ENCODE results near the gene GRIK4. TPM values are rescaled to one million over a fixed set of nuclear protein-coding genes. Genes with fewer than 3 reads are reported as not detected.

The GRIK4 gene
- total RNA-seq, 1 experiment from 2014 or later = 3.3 TPM

DNA sequence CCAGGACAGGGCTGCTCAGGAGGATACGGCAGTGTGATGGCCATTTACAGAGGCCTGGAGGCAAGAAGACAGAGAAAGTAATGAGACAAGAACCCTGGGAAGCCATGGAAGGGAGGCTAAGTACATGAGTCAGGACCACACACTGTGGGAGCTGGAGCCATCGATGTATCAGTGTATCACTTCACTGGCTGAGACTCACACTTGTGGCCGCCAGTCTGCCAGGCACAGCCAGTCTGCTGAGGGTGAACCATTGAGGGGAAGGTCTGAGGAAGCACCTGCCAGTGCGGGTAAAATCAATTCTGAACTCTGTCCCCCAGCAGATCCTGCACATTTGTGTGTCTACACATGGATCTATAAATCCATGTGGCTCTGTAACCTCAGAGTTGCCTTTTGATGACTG lies 195.6 kb downstream of the GRIK4 start:
- DNase-seq (ENCODE audit: low spot score) (no peak), ATAC-seq (no peak)
- POLR2A ChIA-PET = no interaction called here
- Mint-ChIP-seq H3K36me3 (peaks cover 2% of the 10 kb centered on the region; the same call in 1 of the 2 replicates), H3K9me3 (peaks cover 22% of the 10 kb centered on the region), H3K4me1 (peaks cover 15% of the 10 kb centered on the region), H3K27me3 (ENCODE audit: low read depth) (no peaks in the 10 kb centered on the region; the same call in 1 of the 2 replicates), H3K27ac (no peak overlapping the region), H3K4me3 (no peak overlapping the region)
- CTCF ChIA-PET = interaction anchor here (1.0 to 2.1 kb wide), 2 partner anchors 11 to 22 kb away, joined by 4 to 10 read pairs; no protein-coding TSS in a partner anchor
- TF ChIP-seq MXD4 (CRISPR knock-in tag; IDR thresholded peaks at IDR 0.05; ENCODE audit: borderline replicate concordance) (no peak), SMAD3 (CRISPR knock-in tag; IDR thresholded peaks at IDR 0.05; ENCODE audit: borderline replicate concordance) (no peak), ZNF396 (CRISPR knock-in tag; IDR thresholded peaks at IDR 0.05; ENCODE audit: borderline replicate concordance) (no peak), ZNF317 (CRISPR knock-in tag; IDR thresholded peaks at IDR 0.05; ENCODE audit: borderline replicate concordance, low read depth) (no peak), FOXK1 (CRISPR knock-in tag; IDR thresholded peaks at IDR 0.05) (no peak), GRHL2 (CRISPR knock-in tag; IDR thresholded peaks at IDR 0.05; ENCODE audit: insufficient replicate concordance, severe bottlenecking) (no peak), SOX15 (CRISPR knock-in tag; IDR thresholded peaks at IDR 0.05) (no peak), MYBL2 (CRISPR knock-in tag; IDR thresholded peaks at IDR 0.05) (no peak), ZNF512 (CRISPR knock-in tag; IDR thresholded peaks at IDR 0.05; ENCODE audit: borderline replicate concordance) (no peak), GABPB1 (CRISPR knock-in tag; IDR thresholded peaks at IDR 0.05) (no peak), CREB1 (CRISPR knock-in tag; IDR thresholded peaks at IDR 0.05) (no peak), ATF3 (CRISPR knock-in tag; conservative IDR thresholded peaks at IDR 0.05) (no peak)
- TF ChIP-seq, protein P1, sequence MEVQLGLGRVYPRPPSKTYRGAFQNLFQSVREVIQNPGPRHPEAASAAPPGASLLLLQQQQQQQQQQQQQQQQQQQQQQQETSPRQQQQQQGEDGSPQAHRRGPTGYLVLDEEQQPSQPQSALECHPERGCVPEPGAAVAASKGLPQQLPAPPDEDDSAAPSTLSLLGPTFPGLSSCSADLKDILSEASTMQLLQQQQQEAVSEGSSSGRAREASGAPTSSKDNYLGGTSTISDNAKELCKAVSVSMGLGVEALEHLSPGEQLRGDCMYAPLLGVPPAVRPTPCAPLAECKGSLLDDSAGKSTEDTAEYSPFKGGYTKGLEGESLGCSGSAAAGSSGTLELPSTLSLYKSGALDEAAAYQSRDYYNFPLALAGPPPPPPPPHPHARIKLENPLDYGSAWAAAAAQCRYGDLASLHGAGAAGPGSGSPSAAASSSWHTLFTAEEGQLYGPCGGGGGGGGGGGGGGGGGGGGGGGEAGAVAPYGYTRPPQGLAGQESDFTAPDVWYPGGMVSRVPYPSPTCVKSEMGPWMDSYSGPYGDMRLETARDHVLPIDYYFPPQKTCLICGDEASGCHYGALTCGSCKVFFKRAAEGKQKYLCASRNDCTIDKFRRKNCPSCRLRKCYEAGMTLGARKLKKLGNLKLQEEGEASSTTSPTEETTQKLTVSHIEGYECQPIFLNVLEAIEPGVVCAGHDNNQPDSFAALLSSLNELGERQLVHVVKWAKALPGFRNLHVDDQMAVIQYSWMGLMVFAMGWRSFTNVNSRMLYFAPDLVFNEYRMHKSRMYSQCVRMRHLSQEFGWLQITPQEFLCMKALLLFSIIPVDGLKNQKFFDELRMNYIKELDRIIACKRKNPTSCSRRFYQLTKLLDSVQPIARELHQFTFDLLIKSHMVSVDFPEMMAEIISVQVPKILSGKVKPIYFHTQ (CRISPR knock-in tag; IDR thresholded peaks at IDR 0.05) = no peak
- TF ChIP-seq, protein P2, sequence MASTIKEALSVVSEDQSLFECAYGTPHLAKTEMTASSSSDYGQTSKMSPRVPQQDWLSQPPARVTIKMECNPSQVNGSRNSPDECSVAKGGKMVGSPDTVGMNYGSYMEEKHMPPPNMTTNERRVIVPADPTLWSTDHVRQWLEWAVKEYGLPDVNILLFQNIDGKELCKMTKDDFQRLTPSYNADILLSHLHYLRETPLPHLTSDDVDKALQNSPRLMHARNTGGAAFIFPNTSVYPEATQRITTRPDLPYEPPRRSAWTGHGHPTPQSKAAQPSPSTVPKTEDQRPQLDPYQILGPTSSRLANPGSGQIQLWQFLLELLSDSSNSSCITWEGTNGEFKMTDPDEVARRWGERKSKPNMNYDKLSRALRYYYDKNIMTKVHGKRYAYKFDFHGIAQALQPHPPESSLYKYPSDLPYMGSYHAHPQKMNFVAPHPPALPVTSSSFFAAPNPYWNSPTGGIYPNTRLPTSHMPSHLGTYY (CRISPR knock-in tag; IDR thresholded peaks at IDR 0.05) = no peak

DNA sequence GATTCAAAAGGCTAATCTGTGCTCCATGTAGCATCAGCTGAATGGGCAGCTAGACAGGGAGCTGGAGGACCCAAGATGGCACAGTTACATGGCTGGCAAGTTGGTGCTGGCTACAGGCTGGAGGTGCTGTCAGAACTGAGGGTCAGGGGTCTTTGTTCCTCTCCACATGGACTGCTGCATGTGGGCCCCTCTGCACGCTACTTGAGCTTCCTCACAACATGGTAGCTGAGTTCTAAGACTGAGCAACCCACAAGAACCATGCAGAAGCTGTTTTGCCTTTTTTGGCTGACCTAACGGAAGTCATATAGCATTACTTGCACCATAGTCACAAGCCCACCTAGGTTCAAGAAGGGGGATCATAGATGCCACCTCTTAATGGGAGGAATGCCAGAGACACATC lies 196.1 kb downstream of the GRIK4 start:
- Mint-ChIP-seq H3K9me3 (peaks cover 22% of the 10 kb centered on the region), H3K27me3 (ENCODE audit: low read depth) (no peaks in the 10 kb centered on the region; the same call in 1 of the 2 replicates), H3K4me1 (peaks cover 15% of the 10 kb centered on the region), H3K4me3 (no peak overlapping the region), H3K27ac (no peak overlapping the region), H3K36me3 (peaks cover 2% of the 10 kb centered on the region; the same call in 1 of the 2 replicates)
- no peak for TF ChIP-seq NFYB (CRISPR knock-in tag; conservative IDR thresholded peaks at IDR 0.05; ENCODE audit: low read depth)
- CTCF ChIA-PET = interaction anchor here (1.0 to 2.1 kb wide), 3 partner anchors 11 to 41 kb away, joined by 3 to 10 read pairs (median 4); no protein-coding TSS in a partner anchor
- ATAC-seq (no peak), DNase-seq (ENCODE audit: low spot score) (no peak)
- POLR2A ChIA-PET = no interaction called here

DNA sequence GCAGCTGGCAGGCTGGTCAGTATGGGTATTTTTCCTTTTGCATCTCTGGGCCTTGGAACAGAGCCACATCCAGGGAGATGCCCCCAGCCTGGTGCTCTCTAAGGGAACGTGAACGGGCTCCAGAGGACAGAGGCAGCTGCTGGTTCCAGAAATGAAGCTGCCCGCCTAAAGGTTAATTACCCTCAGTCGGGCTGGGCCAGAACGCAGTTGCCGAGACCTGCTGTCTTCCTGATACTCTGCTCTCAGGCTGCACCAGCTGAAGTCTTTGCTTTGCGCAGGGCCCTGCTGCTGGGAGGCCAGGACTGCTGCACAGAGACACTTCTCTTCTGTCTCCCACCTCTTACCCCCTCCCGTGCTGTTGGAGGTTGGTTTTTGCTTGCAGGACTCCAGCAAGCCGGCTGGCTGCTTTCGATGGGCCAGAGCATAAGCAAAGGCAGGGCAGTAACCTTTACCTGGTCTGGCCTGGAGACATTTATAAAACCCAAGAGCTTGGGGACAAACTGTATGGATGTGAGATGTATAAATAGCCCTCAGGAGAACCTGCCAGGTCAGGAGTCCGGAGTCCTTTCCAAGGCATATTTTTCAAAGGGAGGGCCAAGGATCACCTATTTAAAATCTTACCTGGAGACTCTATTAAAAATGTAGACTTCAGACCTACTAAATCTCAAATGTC lies 197.1 kb downstream of the GRIK4 start:
- Mint-ChIP-seq H3K4me3 (no peak overlapping the region), H3K9me3 (peaks cover 22% of the 10 kb centered on the region), H3K4me1 (peaks cover 22% of the 10 kb centered on the region), H3K27me3 (ENCODE audit: low read depth) (no peaks in the 10 kb centered on the region; the same call in 1 of the 2 replicates), H3K27ac (no peak overlapping the region), H3K36me3 (peaks cover 2% of the 10 kb centered on the region; the same call in 1 of the 2 replicates)
- ChIA-PET CTCF (interaction anchor here (1.0 to 3.3 kb wide), 5 partner anchors 12 to 93 kb away, joined by 3 to 24 read pairs (median 4); no protein-coding TSS in a partner anchor), POLR2A (no interaction called here)
- no peak for DNase-seq (ENCODE audit: low spot score)
- no peak for ATAC-seq
- no peak for TF ChIP-seq ZNF219 (CRISPR knock-in tag; IDR thresholded peaks at IDR 0.05; ENCODE audit: borderline replicate concordance)
- TF ChIP-seq ZSCAN18 (CRISPR knock-in tag; IDR thresholded peaks at IDR 0.05) = no peak
- no peak for TF ChIP-seq MXD4 (CRISPR knock-in tag; IDR thresholded peaks at IDR 0.05; ENCODE audit: borderline replicate concordance)
- TF ChIP-seq, protein P3, sequence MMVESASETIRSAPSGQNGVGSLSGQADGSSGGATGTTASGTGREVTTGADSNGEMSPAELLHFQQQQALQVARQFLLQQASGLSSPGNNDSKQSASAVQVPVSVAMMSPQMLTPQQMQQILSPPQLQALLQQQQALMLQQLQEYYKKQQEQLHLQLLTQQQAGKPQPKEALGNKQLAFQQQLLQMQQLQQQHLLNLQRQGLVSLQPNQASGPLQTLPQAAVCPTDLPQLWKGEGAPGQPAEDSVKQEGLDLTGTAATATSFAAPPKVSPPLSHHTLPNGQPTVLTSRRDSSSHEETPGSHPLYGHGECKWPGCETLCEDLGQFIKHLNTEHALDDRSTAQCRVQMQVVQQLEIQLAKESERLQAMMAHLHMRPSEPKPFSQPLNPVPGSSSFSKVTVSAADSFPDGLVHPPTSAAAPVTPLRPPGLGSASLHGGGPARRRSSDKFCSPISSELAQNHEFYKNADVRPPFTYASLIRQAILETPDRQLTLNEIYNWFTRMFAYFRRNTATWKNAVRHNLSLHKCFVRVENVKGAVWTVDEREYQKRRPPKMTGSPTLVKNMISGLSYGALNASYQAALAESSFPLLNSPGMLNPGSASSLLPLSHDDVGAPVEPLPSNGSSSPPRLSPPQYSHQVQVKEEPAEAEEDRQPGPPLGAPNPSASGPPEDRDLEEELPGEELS (CRISPR knock-in tag; IDR thresholded peaks at IDR 0.05) = no peak
- no peak for TF ChIP-seq NR2C2 (CRISPR knock-in tag; IDR thresholded peaks at IDR 0.05)
- no peak for TF ChIP-seq GTF2I (CRISPR knock-in tag; conservative IDR thresholded peaks at IDR 0.05)
- no peak for TF ChIP-seq FOXK1 (CRISPR knock-in tag; IDR thresholded peaks at IDR 0.05)

All from WTC11 (cell line).